Hepatocyte (in vitro differentiated cells): ENCODE measurements around the gene CBX6.

Source experiments
- CTCF ChIP-seq: fragments of 200-600 bp; sonication (generic); IDR thresholded peaks from 2 replicates; pipeline ENCODE4 v1.5.1; 2016; ENCODE audit warnings: antibody characterized with exemption, mild to moderate bottlenecking; ENCODE audit not compliant: poor library complexity
- EZH2 ChIP-seq: fragments of 200-600 bp; sonication (generic); IDR thresholded peaks from 2 replicates; pipeline ENCODE4 v1.6.1; 2016; ENCODE audit warnings: antibody characterized with exemption, mild to moderate bottlenecking, borderline replicate concordance

- TF ChIP-seq CTCF (no peak), EZH2 (no peak)
Measured at GRCh38 chr22:38921806-38922205, 49.8 kb upstream of the CBX6 start.
